ENCODE measurements around the gene ARHGAP44.

GRCh38 chr17:12765548-12765947 lies 23.8 kb upstream of the ARHGAP44 start:
- no peak for TF ChIP-seq ZNF274 (IDR thresholded peaks at IDR 0.05; ENCODE audit: borderline replicate concordance, low read depth, low read length)
- TF ChIP-seq BCLAF1 (IDR thresholded peaks at IDR 0.05; ENCODE audit: borderline replicate concordance in 1 of 2, control insufficient read depth in 1 of 2, low read depth in 2 of 2, low read length in 1 of 2), result no peak

Measured in K562 (cell line).